ENCODE measurements around the gene UQCRFS1. TPM values are rescaled to one million over a fixed set of nuclear protein-coding genes. Genes with fewer than 3 reads are reported as not detected.
A peak's percentile ranks its signal among the peaks of the same experiment; 100 is the strongest.
"Not testable (repeated sequence)": the region's sequence is repeated elsewhere in the genome, so short reads cannot be mapped to it uniquely, and the experiment has no call there.

Gene UQCRFS1
- total and polyA plus RNA-seq, 11 donors, result 56.7 to 160 (median 130) TPM

DNA sequence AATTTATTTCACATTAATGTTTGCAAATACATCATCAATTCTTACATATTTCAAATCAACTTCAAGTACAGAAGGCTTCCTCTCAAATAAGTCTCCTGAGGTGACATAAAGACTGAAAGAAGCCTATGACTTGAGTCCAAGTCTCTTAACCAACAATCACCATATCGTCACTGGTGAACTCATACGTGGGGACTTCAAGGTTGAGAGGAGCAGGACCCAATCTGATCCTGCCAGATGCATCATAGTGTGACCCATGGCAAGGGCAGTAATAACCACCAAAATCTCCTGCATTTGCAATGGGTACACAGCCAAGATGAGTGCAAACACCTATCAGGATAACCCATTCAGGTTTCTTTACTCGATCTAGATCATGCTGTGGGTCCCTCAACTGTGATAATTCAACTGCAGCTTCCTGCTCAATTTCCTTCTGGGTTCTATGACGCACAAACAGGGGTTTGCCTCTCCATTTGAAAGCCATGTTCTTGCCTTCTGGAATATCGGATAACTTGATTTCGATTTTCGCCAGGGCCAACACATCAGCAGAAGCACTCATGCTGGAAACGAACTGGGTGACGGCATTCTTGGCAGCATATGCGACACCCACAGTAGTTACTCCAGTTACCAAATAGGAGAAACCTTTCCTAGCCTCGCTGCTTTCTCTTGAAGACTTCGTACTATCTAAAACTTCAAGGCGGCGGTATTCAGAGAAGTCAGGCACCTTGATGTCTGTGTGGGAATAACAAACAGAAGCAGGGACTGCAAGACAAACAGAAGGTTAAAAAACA lies 5.4 kb downstream of the UQCRFS1 start:
- peaks cover 0 to 33% (median 19%) of the 10 kb centered on the region in 9 donors for H3K36me3 ChIP-seq
- ATAC-seq, result peak in 1 of 4 donors; percentile 27
- peaks cover 0 to 62% (median 24%) of the 10 kb centered on the region in 12 donors for H3K4me1 ChIP-seq
- H3K27me3 ChIP-seq; H3K4me3 ChIP-seq; DNase-seq; H3K9me3 ChIP-seq; intact Hi-C loops (cut with DNase I): not testable (repeated sequence)
- 64 to 85% (median 72%) methylated on average over 10 to 14 of the region's 14 CpGs for WGBS, 4 donors
- H3K27ac ChIP-seq, result peak overlapping the region in 2 of 12 donors; percentile 23 to 50

DNA sequence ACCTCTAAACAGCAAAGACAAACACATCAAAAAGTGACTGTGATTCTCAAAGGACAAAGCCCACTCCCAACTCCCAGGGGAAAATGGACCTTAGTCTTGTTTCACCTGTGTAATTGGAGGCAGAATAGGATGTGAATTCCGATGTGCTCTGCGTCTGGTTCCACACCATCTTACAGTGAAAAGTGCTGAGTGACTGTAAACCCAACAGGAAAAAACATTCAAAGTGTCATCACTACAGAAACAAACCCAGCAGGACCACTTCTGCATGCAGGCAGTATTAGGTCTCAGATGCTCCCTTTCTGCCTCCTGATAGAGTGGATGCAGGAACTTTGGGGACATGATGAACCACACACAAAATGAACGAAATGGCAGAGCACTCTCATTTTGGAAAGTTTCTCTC lies 6.5 kb downstream of the UQCRFS1 start:
- no peak overlapping the region for H3K4me3 ChIP-seq
- H3K4me1 ChIP-seq, result peaks cover 0 to 55% (median 21%) of the 10 kb centered on the region in 12 donors
- intact Hi-C loops (cut with DNase I), result no loop called here
- H3K27ac ChIP-seq, result no peak overlapping the region
- DNase-seq, result no peak
- ATAC-seq, result no peak
- TF ChIP-seq, protein P1, sequence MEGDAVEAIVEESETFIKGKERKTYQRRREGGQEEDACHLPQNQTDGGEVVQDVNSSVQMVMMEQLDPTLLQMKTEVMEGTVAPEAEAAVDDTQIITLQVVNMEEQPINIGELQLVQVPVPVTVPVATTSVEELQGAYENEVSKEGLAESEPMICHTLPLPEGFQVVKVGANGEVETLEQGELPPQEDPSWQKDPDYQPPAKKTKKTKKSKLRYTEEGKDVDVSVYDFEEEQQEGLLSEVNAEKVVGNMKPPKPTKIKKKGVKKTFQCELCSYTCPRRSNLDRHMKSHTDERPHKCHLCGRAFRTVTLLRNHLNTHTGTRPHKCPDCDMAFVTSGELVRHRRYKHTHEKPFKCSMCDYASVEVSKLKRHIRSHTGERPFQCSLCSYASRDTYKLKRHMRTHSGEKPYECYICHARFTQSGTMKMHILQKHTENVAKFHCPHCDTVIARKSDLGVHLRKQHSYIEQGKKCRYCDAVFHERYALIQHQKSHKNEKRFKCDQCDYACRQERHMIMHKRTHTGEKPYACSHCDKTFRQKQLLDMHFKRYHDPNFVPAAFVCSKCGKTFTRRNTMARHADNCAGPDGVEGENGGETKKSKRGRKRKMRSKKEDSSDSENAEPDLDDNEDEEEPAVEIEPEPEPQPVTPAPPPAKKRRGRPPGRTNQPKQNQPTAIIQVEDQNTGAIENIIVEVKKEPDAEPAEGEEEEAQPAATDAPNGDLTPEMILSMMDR (IDR thresholded peaks at IDR 0.05), result no peak
- TF ChIP-seq POLR2A (IDR thresholded peaks at IDR 0.05), result no peak
- no peaks in the 10 kb centered on the region for H3K27me3 ChIP-seq
- WGBS, 4 donors, result 66 to 77% (median 70%) methylated on average over 3 of the region's 3 CpGs
- no peaks in the 10 kb centered on the region for H3K9me3 ChIP-seq
- H3K36me3 ChIP-seq, result peaks cover 0 to 33% (median 19%) of the 10 kb centered on the region in 9 donors

DNA sequence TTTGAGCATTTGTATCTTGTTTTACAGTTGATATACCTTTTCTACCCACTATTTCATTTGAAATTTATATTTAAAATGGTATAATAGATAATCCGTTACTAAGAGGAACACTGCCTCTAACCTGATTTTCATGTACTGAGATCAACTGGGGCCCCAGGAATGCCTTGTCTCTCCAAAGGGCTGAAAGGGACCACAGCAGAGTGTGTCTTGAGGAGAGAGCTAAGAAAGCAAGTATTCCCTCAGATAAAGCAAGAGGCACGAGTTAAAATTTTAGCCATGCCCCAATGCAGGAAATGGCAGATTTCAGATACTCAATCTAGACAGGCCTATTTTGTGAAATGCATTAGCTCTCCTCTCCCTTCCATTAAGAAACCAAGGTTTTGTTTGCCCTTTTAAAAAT lies 10.7 kb downstream of the UQCRFS1 start:
- H3K27ac ChIP-seq, result no peak overlapping the region
- H3K36me3 ChIP-seq, result peaks cover 0 to 27% (median 15%) of the 10 kb centered on the region in 9 donors
- DNase-seq, result no peak
- H3K27me3 ChIP-seq, result no peaks in the 10 kb centered on the region
- no peak overlapping the region for H3K4me3 ChIP-seq
- 79 to 85% (median 81%) methylated on average over 2 of the region's 2 CpGs for WGBS, 4 donors
- TF ChIP-seq POLR2A (IDR thresholded peaks at IDR 0.05), result no peak
- TF ChIP-seq, protein P1 (IDR thresholded peaks at IDR 0.05), result no peak
- peaks cover 0 to 28% (median 8%) of the 10 kb centered on the region in 12 donors for H3K4me1 ChIP-seq
- H3K9me3 ChIP-seq, result no peaks in the 10 kb centered on the region
- ATAC-seq, result no peak
- intact Hi-C loops (cut with DNase I), result no loop called here

DNA sequence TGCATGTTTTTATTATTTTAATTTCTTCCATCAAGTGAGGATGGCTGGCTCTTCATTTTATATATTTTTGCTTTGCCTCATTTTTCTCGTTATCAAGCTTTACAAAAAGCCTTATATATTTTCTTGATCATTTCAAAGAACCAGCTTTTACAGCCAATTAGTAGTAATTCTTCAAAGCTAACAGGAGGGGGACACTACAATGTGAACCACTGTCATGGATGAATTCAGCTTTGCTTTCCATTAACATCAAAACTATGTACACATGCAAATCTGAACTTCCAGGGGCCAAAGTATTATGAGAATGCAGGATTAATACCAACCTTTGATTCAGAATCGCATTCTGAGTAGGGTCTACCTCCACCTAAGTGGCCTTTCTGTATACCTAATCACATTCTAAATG lies 11.1 kb downstream of the UQCRFS1 start:
- no peak overlapping the region for H3K27ac ChIP-seq
- H3K4me1 ChIP-seq, result peaks cover 0 to 26% (median 8%) of the 10 kb centered on the region in 12 donors
- H3K4me3 ChIP-seq, result no peak overlapping the region
- H3K36me3 ChIP-seq, result peaks cover 0 to 23% (median 11%) of the 10 kb centered on the region in 9 donors
- 90 to 94% (median 92%) methylated on average over 2 of the region's 2 CpGs for WGBS, 4 donors
- H3K9me3 ChIP-seq, result no peaks in the 10 kb centered on the region
- H3K27me3 ChIP-seq, result no peaks in the 10 kb centered on the region
- TF ChIP-seq POLR2A (IDR thresholded peaks at IDR 0.05), result no peak
- TF ChIP-seq, protein P1 (IDR thresholded peaks at IDR 0.05), result no peak
- DNase-seq, result no peak
- ATAC-seq, result no peak
- intact Hi-C loops (cut with DNase I), result no loop called here
